Uterus (tissue), 4 donors: ENCODE results near the gene ALDH1A3. TPM values are rescaled to one million over a fixed set of nuclear protein-coding genes. Genes with fewer than 3 reads are reported as not detected.

Experiments
- DNase-seq, 2 donors: peaks; one replicate each; pipeline ENCODE4 v3.0.0-alpha.2; 2019 to 2020
- H3K27ac ChIP-seq, 2 donors: fragments of 200-600 bp; sonication (generic); 1 replicate in 1 of 2; 2 replicates in 1 of 2; pipeline ENCODE4 v1.5.1; 2016 to 2018
- H3K27me3 ChIP-seq, 2 donors: fragments of 200-600 bp; sonication (generic); one replicate each; pipeline ENCODE4 v1.5.1; 2018 to 2019; ENCODE audit warnings: control low read depth in 1 of 2
- H3K36me3 ChIP-seq, 2 donors: fragments of 200-600 bp; sonication (generic); one replicate each; pipeline ENCODE4 v1.5.1; 2019; ENCODE audit warnings: control low read depth in 1 of 2
- H3K4me1 ChIP-seq, 2 donors: fragments of 200-600 bp; sonication (generic); one replicate each; pipeline ENCODE4 v1.5.1; 2018 to 2019; ENCODE audit warnings: control low read depth in 1 of 2
- H3K4me3 ChIP-seq, 2 donors: fragments of 200-600 bp; sonication (generic); 1 replicate in 1 of 2; 2 replicates in 1 of 2; pipeline ENCODE4 v1.5.1; 2018 to 2019; ENCODE audit warnings: mild to moderate bottlenecking in 1 of 2
- H3K9me3 ChIP-seq, 2 donors: fragments of 200-600 bp; sonication (generic); one replicate each; pipeline ENCODE4 v1.5.1; 2019; ENCODE audit warnings: control low read depth in 1 of 2
- CTCF ChIP-seq, 4 experiments: fragments of 200-600 bp in 2 of 4; fragments of 450-650 bp in 2 of 4; sonication (generic) in 2 of 4; IDR thresholded peaks; one replicate each; pipeline ENCODE4 v1.5.1; 2016 to 2019; ENCODE audit warnings: antibody characterized with exemption in 4 of 4, mild to moderate bottlenecking in 2 of 4, moderate library complexity in 1 of 4
- POLR2A ChIP-seq, 2 donors: fragments of 450-650 bp; IDR thresholded peaks; one replicate each; pipeline ENCODE4 v1.6.1; 2016; ENCODE audit warnings: antibody characterized with exemption in 2 of 2, mild to moderate bottlenecking in 1 of 2, moderate library complexity in 1 of 2
- intact Hi-C: fragments of 100-400 bp; cut with DNase I; formaldehyde crosslinking; loops from one replicate; pipeline ENCODE4 v1.15.1; 2023; ENCODE audit warnings: low total_unique reads
- total RNA-seq, 4 donors: library from RNA; depleted of rRNA in 3 of 4; stranded (reverse); fragments of >200 nt in 3 of 4; gene quantifications; one replicate each; pipeline versions ENCODE4 v1.1.0 to v1.2.4, GENCODE V29; 2014 to 2023
- donor health status: DM: yes; HTN: yes; CAD: no.

The ALDH1A3 gene
- total RNA-seq, 4 donors from 2014 or later: 15.6 to 55.2 (median 26.4) TPM

DNA sequence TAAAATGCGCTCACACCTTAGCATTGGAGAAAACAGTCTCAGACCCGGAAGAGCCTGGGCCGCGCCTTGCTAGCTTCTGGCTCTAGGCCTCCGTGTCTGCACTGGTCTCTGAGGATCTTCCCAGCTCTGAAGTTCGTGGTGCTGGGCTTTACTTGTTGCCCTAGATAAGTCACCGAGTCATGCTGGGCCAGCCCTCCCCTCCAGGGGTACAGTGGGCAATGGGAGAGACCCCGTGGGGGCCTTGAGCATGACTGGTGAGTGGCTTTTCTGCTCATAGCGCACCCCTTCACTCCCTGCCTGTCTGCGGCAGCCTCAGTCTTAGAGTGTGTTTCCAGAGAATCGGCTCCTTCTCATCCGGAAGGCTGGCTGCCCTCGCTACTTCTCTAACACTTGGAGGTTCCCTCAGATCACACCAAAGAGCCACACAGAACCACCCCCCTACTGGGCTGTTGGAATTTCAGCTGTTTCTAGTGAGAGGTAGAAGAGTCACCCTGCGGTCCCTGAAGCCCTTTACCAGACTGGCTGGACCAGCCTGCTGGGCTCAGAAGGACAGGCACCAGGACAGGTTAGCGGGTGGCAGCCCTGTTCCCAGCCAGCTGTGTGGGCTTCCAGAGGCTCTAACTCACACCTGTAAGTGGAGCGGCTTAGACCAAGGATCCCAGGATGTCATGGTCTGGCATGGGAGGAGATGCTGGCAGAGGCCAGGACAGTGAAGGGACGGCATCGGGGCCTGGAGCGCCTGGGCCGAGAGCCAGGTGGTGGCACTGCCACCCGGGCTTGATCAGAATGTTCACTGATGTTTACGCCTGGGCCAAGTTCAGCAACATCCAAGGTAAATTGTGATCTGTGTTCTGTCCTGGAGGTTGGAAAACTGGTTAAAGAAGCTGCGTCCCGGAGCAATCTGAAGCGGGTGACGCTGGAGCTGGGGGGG lies 17.9 kb downstream of the ALDH1A3 start:
- no peak for DNase-seq
- Histone ChIP-seq H3K36me3 (no peaks in the 10 kb centered on the region), H3K4me3 (no peak overlapping the region), H3K27me3 (no peaks in the 10 kb centered on the region), H3K27ac (no peak overlapping the region), H3K4me1 (peaks cover 7 to 11% of the 10 kb centered on the region in 2 donors), H3K9me3 (no peaks in the 10 kb centered on the region)
- no peak for TF ChIP-seq POLR2A (IDR thresholded peaks at IDR 0.05)
- TF ChIP-seq CTCF (IDR thresholded peaks at IDR 0.05): no peak
- intact Hi-C loops: no loop called here

DNA sequence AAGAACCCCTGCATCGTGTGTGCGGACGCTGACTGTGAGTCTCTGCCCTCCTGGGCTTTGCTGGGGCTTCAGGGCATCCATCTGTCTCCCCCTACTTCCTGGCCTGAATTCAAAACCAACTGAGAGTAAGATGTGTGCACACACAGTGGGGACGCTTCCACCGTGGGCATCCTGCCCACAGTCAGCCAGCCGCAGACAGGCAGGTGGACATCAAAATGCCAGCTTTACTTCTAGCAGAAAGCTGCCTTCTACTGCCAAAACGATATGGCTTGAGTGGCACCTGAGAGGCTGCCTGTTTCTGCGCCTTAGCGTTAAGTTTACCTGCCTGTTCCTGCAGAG lies 18.5 kb downstream of the ALDH1A3 start:
- intact Hi-C loops: no loop called here
- H3K36me3 ChIP-seq: no peaks in the 10 kb centered on the region
- H3K27me3 ChIP-seq: no peaks in the 10 kb centered on the region
- no peak for DNase-seq
- no peak overlapping the region for H3K27ac ChIP-seq
- H3K4me1 ChIP-seq: peaks cover 7 to 11% of the 10 kb centered on the region in 2 donors
- no peaks in the 10 kb centered on the region for H3K9me3 ChIP-seq
- H3K4me3 ChIP-seq: no peak overlapping the region
- TF ChIP-seq CTCF (IDR thresholded peaks at IDR 0.05): no peak
- no peak for TF ChIP-seq POLR2A (IDR thresholded peaks at IDR 0.05)

DNA sequence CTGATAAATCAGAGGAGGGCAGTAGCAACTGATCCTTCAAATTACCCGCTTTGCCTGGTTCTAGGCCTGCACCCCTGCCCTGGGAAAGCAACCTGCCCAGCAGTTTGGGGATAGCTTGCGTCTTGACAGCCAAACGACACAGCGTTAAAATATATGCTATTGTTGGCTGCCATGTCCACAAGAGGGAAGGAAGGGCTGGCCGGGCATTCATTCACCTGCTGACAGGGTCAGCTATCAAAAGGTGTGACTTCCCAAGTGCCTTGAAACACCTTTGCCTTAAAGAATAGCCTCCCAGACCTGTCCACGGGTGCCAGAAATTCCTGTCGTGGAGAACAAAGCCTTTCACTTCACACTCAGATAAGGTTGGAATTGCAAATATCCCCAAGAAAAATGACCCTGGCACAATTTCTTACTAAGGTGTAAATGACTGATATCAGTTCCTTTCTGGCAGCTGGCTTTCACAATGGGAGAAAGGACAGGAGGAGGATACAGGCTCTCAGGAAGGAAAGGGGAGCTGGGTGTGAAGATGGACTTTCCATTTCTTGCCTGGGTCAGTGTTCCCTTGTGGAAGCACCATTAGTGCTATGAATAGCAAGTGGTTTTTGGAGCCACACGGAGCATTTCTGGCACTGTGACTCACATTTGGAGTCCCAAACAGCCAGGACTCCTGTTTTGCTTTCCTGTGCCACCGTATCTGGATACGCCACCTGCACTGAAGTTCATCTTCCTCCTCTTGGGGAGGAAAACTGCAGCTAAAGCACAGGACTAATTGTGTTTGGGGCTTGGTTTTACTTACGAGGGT lies 19.2 kb downstream of the ALDH1A3 start:
- H3K36me3 ChIP-seq: no peaks in the 10 kb centered on the region
- no peak overlapping the region for H3K4me3 ChIP-seq
- TF ChIP-seq POLR2A (IDR thresholded peaks at IDR 0.05) (no peak), CTCF (IDR thresholded peaks at IDR 0.05) (no peak)
- no peaks in the 10 kb centered on the region for H3K9me3 ChIP-seq
- peak overlapping the region; percentile 83 to 86 for H3K27ac ChIP-seq
- intact Hi-C loops: no loop called here
- no peaks in the 10 kb centered on the region for H3K27me3 ChIP-seq
- DNase-seq: no peak
- H3K4me1 ChIP-seq: peaks cover 7 to 11% of the 10 kb centered on the region in 2 donors

GRCh38 chr15:100899601-100900000 lies 20.0 kb downstream of the ALDH1A3 start:
- DNase-seq: no peak
- Histone ChIP-seq H3K27ac (peak overlapping the region; percentile 83 to 86), H3K4me1 (peaks cover 7 to 11% of the 10 kb centered on the region in 2 donors), H3K36me3 (no peaks in the 10 kb centered on the region), H3K27me3 (no peaks in the 10 kb centered on the region), H3K9me3 (no peaks in the 10 kb centered on the region), H3K4me3 (no peak overlapping the region)
- intact Hi-C loops: no loop called here
- no peak for TF ChIP-seq POLR2A (IDR thresholded peaks at IDR 0.05)
- no peak for TF ChIP-seq CTCF (IDR thresholded peaks at IDR 0.05)
